NCI-H1417 (cell line): ENCODE results near the gene JAZF1.

Experiments
- DNase-seq, 3 experiments: peaks; one replicate each; lab custom pipeline; 2025; lab: John Stamatoyannopoulos, UW

JAZF1 gene

DNA sequence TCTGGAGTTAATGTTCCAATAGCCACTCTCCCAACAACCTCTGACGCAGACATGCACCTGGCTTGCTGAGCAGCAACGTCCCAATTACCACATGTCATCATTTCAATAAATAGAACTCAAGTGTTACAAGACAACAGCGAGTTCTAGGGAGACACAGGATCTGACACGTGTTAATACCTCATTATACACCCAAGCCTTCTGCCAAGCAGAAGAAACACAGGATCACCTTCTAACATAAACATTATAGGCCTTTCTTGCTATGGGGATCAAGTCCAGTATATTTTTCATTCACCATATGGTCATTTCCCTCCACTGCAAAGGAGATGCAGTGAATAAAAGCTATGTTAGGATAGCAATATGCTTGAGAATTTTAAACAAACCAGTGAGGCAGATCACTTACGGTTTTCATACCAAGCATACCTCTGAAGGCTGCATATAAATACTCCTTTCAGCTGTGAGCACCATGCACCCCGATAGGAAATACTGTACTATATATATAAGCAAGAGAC is 74.2 kb downstream of the JAZF1 start:
- DNase-seq = peak; percentile 7 to 95 (median 76)

DNA sequence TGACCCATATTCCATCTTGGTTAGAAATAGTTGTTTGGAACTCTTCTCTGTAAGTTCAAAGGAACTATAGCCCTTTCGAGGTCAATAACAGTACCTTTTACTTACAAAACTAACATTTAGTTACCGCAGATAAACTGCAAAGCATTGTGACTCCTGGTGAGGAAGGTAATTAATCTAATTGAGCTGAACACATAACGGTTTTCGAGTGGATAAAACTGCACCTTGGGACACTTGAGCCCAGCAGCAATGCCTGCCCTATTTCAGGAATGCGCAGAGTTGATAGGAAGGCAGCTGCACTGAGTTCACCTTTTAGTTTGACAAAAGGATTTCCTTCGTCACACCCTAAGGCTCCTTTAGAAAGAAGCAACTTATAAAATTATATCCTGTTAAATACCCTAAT is 75.4 kb downstream of the JAZF1 start:
- peak; percentile 14 to 62 (median 14) for DNase-seq

DNA sequence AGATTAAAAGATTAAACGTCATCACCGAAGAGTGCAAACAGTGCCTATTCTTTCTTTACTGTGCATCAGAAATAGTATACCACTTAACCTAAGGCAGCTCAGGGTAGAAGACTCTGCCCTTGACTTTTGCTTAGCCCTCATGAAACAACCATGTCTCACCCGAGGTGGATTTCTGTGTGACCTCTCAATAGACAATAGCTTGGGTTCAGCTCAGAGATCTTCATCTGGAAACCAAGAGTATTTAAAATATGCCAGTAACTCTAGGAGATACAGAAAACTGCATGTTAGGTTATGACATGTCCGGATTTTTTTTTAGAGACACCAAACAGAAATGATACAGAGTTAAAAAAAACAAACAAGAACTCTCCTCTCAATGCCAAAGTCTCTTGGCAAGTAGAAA is 75.8 kb downstream of the JAZF1 start:
- DNase-seq = no peak

DNA sequence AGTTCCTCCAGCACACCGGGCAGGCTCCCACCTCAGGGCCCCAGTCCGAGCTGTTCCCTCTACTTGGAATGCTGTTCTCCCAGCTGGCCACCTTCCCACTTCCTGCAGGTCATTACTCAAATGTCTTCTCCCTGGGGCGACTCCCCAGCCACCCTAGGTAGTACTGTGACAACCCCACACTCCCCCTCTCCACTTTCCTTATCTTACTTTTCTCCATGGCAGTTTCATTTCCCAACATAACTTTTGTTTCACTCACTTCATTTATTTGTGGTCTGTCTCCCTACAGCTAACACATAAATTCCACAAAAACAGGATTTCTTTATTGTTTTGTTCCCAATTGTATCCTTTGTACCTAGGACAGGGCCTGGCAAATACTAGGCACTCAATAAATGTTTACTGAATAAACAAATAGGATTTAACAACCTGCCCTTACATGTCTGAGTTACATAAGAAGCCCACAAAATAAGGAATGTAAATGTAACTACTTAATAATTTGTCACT is 76.5 kb downstream of the JAZF1 start:
- peak in 1 of 3 experiments; percentile 36 for DNase-seq

DNA sequence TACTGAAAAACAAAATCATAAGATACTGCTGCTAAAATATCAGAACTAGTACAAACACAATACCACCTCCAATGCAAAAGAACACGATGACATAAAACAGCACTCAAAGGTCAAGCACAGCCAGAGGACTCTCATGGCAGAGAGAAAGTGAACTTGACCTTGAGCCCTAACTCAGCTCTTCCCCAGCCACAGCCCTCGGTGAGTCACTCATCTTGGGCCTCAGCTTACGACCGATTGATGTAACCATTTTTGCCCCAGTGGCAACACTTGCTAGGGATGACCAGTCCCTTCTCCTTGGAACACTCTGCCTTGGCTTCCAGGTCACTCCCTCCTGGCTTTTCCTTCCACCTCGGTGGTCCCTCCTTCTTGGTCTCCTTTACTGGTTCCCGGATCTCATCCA is 77.8 kb downstream of the JAZF1 start:
- no peak for DNase-seq

DNA sequence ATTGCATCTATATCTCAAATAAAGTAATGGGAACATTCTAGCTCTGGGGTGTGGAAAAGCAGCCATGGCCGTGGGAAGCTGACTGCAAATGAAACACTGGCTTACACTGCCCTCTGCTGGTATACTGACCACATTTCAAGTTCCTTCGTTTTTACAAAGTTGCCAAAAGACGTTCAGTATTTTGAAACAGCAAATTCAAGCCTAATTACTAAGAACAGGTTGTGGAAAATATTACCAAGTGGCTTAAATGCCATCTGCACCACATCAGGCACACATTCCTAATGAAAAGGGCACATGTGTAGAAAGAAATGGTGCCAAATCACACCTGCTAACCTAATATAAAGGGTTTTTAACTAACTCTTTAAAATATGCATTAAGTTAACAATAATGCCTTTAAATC is 83.9 kb downstream of the JAZF1 start:
- peak; percentile 38 to 84 (median 56) for DNase-seq

DNA sequence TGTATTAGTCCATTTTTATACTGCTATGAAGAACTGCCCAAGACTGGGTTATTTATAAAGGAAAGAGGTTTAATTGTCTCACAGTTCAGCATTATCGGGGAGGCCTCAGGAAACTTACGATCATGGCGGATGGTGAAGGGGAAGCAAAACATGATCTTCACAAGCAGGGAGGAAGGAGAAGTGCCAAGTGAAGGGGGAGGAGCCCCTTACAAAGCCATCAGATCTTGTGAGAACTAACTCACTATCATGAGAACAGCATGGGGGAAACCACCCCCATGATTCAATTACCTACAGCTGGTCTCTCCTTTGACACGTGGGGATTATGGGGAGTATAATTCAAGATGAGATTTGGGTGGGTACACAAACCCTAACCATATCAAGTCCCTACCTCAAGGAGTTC is 85.4 kb downstream of the JAZF1 start:
- DNase-seq = no peak

DNA sequence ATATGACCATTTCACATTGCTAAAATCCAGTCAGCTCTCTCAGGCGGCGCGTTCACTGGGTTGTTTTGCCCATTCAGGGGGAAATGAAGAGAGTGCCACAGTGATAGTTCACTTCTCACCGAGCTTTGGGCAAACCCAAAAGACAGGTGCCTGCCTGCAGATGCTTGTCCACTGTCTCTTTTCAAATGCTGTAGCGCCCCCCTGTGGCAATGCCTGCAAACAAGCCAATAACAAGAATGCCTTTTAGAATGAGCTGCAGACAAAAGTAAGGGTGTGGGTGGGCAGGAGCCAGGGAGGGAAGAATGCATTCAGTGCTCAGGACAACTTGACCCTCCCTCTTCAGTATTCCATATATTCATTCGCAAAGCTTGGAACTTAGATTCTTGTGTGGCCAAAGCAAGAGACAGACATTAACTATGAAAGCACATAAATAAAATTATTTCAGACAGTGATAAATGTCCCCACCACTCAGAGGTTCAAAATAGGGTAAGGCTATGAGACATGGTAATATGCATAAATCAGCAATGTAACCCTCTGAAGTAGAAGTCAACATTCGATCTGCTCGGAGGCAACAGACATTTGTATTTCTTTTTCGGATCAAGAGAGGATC is 86.9 kb downstream of the JAZF1 start:
- peak; percentile 39 to 93 (median 78) for DNase-seq

DNA sequence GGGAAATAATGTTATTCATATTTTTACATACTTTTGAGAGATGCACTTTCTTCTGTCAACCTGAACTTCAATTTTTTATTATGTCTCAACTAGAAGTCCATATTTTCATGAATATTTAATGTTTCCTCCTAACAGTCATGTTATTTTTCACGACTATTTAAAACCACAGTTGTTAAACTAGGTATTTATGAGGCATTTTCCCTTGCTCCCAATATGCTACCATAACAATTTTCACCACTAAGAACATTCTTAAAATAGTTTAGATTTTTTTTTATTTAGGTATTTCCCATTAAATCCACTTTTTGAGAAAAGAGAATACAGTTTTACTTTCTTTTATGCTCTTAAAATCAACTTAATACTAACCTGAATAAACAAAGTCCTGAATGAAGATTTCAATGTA is 89.4 kb downstream of the JAZF1 start:
- no peak for DNase-seq

DNA sequence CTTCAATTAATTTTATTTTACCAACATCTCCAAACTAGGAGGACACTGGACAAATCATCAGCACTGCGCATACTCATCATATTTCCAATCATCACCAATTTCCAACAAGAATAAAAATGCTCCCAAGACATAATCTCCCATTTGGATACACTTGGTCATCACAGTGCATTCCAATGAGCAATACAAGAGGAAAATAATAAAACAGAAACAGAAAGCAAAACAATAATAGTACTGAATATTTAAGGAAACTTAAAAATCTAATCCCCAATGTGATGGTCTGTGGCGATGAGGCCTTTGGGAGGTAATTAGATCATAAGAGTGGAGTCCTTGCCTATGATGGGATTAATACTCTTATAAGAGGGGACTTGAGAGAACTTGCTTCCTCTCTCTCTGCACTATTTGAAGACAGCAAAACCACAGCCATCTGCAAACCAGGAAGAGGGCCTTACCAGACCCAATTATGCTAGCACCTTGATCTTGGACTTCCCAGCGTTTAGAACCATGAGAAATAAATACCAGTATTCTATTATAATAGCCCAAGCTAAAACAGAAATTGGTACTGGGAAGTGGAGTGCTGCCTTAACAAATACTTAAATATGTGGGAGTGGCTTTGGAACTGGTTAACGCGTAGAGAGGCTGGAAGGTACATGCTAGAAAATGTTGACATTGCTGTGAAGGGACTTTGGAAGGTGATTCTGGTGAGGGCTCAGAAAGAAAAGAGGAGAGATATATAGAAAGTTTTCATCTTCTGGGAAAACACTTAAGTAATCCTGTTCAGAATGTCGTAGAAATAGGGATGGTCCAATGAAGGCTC is 91.5 kb downstream of the JAZF1 start:
- DNase-seq = no peak

DNA sequence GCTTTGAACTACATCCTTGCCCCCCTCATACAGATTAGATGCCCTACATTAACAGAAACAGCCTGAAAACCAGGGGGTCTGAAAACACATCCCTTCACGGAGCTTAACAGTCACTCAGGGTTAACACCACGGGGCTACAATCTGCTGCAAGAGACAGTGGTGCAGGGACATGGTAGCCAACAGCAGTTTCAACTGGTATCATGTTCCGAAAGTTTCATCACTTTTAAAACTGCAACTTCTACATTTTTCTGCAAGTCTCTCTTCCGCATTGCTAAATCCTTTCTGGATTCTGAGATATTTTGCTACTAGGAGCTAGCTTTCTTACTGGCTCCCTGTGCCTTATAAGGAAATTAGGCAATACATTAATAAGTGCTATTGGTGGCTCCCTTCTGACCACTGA is 92.6 kb downstream of the JAZF1 start:
- DNase-seq = no peak

DNA sequence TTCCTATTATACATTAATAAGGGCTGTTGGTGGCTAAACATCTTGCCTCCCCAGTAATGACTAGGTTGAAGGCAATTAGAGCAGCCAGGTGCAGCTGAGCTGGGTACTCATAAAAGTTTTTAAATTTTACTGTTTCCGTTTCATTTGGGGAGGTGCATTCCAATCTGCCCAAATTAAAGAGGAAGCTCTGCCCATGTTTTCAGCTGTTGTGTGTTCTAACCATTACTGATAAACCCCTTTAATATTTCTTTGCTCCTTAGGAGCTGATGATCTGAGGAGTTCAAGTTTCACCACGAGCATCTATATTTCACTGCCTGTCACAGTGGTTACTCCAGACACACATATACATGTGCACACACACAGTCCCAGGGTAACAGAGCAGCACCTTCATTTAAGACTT is 94.4 kb downstream of the JAZF1 start:
- DNase-seq = peak in 2 of 3 experiments; percentile 64 to 90

DNA sequence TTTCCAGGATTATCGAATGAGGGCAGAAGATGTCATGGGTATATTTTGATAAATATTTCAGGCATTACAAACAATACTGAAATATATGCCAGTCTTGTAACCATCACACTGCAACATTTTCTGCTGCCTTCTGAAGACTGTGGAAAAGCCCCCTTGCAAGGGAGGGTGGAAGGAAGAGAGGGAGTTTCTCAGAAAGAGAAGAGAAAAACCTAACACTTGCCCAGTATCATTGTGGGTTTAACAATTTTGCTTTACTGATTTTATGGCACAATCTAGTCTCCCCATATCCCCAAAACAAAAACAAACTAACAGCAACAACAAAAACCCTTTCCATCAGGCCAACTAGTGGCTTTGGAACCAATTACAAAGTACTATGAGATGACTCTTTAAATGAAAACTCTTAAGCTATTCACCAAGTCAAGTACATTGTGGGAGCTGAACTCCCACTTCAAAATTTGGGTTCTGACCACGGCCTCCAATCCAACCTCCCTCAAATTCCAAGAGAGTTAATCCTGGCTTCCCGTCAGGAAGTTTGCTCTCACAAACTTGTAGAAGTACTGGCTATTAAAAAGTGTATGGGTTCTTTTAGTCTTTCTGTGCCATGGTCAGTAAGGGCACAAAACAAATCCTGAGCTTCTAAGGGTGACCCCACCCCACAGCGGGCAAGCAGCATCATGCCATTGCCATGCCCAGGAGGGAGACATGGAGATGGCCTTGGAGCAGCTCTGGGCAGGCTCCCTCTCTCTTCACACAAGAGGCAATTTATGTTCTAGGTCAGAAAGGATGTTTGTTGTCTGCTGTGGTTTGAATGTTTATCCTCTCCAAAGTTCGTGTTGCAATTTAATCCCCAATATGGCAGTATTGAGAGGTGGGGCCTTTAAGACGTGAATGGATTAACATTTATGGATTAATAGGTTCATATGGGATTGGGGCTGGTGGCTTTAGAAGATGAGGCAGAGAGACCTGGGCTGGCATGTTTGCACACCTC is 96.3 kb downstream of the JAZF1 start:
- DNase-seq = no peak

DNA sequence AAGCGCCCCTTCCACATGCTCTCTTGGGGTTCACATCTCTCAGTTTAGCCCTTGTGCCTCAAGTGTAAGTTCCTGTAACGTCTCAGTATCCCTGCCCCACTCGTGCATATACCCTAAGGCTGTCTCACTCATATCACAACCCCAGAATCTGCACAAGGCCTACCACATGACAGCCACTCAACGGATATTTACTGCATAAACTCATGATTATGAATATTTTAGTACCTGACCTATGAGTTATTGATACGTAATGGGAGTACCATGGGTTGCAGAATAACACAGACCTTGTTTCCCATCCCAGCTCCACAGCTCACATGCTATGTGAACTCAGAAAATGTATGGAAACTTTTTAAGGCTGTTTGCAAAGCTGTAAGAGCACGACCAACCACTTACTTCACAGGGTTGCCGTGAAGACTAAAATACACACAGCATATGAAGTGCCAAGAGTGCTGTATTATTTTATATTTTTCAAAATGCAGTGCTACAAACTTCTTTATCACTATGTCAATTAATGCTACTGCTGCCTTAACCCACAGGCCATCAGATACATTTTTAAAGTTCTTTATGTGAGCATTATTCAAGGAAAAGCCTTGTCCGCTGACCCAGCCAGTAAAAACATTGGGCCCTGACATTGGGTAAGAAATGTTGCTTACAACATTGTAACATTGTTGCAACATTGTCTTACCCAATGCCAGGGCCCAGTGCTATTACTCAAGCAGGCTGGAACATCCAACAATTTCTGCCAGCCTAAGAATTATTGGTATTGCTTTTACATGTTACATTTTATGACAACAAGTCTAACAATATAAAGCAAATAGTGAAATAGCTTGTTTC is 97.2 kb downstream of the JAZF1 start:
- no peak for DNase-seq

DNA sequence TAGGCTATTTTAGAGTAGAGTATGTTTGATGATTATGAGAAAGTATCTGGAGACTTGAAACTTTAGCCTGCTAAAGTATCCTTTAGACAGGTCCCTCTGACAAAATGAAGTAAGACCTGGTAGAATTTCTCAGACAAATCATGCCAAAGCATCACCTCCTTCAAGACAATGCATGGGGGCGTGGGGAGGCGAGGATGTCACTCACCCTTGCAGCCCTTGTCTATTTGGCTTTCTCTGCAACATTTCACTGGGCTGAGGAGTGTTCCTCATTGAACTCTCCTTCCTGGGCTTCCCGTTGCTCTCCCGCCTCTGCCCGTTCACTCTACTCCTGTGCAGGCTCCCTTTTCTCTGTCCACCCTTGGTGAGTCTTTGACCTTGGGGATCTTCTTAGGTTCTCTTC is 98.5 kb downstream of the JAZF1 start:
- DNase-seq = no peak

DNA sequence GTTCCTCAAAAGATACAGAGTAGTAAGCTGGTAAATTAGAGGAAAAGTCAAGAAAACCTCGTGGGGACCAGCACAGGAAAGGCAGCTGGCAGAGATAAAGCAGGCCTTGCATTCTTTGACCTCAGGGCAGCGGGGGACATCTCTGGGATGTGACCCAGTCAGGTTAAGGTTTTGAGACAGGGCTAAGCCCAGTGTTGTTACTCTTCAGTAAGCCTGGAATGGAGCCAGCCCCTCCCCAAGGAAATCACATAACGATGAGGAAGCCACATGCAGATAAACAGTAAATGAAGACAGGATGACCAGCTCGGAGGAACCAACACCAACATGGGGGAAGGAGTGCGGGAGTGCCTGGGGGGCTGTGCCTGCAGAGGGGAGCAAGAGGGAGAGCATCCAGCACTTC is 99.6 kb downstream of the JAZF1 start:
- DNase-seq = no peak

DNA sequence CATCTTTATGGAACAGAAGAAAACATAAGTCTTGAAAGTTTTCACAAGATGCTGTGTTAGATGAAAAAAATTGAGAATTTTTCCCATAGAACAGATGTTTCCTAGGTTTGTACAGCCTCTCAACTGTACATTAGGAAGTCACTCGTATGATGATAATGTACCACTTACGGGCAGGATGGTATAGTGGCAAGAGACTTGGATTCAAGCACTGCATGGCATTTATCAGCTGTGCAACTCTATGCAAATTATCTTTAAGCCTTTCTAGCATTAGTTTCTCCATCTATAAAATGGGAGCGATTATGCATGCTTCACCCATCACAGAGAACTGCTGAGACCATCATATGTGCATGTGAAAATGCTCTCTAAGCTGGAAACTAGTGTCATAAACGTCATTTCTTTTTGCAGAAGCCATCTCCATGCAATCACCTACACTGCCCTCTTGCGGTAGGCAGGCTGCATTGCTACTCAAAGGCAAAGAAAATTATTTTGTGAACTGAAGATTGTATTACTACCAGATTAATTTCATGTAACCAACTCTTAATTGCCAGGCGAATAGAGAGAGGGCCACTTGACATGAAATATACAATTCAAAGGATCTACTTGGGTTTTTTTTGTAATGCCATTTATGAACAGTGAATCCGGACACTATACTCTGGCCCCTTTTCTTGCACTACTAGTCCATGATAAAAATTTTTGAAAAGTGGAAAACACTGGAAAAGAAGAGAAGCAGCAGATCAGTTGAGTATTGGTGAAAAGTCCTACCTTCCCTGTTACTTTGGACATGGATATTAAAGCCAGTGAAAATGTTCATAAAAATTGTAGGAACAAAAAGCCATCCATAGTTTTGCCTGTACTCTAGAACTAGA is 102.3 kb downstream of the JAZF1 start:
- peak; percentile 27 to 70 (median 70) for DNase-seq

DNA sequence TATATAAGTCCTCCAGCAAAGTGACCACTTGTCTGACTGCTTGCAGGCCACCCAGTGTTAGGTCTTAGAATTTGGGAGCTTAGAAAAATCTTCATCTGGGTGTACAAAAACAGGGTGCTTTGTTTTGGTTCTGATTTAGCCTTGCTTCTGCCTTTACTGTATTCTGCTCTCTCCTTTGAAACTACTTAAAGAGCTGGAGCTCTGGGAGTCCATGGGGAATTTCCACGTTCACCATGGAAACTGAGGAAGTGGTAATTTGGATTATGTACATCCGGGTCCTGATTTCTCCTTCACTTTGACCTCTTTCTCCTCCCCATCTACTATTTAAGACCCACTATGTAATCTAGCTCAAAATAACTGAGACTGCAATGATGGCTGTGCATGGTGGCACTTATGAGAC is 103.0 kb downstream of the JAZF1 start:
- peak in 1 of 3 experiments; percentile 32 for DNase-seq

DNA sequence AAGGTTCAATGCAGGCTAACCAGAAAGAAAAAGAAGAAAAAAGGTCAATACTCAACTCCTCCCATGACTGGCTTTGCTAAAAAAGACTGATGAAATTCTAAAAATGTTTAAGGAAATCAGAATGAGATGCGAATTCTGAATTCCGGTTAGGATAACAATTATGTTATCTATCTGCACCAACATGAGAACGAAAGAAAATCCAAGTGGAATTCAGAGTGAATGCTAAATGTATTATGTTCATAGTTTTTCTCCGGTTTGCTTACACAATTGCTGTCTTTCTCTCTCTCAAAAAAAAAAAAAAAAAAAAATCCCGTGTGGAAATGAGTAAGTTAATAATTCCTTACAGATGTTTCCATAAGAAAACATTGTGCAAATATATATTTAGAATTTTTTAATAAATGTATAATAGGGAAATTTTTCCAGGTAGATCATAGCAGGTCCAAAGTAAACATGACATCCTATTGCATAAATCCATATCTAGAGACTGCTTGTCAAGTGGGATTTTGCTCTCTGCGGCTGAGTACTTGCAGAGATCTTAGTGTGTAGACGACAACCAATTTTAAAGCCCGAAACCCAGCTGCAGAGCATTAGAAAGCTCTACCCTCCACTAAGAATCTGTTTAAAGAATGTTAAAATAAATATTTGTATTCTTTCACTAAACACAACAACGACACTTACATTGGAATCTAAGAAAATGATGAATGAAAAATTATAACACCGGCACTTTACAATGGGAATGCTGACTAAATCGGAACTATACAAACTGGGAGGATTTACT is 104.0 kb downstream of the JAZF1 start:
- peak in 2 of 3 experiments; percentile 56 to 64 for DNase-seq
